22Rv1 (cell line): ENCODE data around the gene RAMP1.

Experiments used
- H3K27ac ChIP-seq: fragments of 450-650 bp; 2 replicates; pipeline ENCODE4 v1.5.1; 2017
- CTCF ChIP-seq: fragments of 450-650 bp; IDR thresholded peaks from 2 replicates; pipeline ENCODE4 v1.5.1; 2017; ENCODE audit warnings: mild to moderate bottlenecking
- ZFX ChIP-seq: fragments of 450-650 bp; IDR thresholded peaks from 2 replicates; pipeline ENCODE4 v1.6.1; 2017; ENCODE audit warnings: antibody characterized with exemption, borderline replicate concordance

RAMP1 gene

GRCh38 chr2:237877576-237878307 is 18.3 kb downstream of the RAMP1 start:
- no peak for TF ChIP-seq ZFX
- TF ChIP-seq CTCF = no peak
- H3K27ac ChIP-seq = peak overlapping the region; percentile 58

- H3K27ac ChIP-seq = peak overlapping the region; percentile 58
- TF ChIP-seq CTCF (no peak), ZFX (no peak)
Observed at GRCh38 chr2:237878321-237879057, 19.1 kb downstream of the RAMP1 start.

- H3K27ac ChIP-seq = peak overlapping the region; percentile 58
- TF ChIP-seq ZFX = no peak
- no peak for TF ChIP-seq CTCF
Observed at GRCh38 chr2:237879058-237879430, 19.6 kb downstream of the RAMP1 start.

GRCh38 chr2:237879991-237880560 is 20.7 kb downstream of the RAMP1 start:
- no peak overlapping the region for H3K27ac ChIP-seq
- TF ChIP-seq ZFX = no peak
- TF ChIP-seq CTCF = no peak

GRCh38 chr2:237882510-237883481 is 23.4 kb downstream of the RAMP1 start:
- H3K27ac ChIP-seq = no peak overlapping the region

GRCh38 chr2:237883951-237884446 is 24.6 kb downstream of the RAMP1 start:
- H3K27ac ChIP-seq = no peak overlapping the region
- TF ChIP-seq CTCF = no peak
- no peak for TF ChIP-seq ZFX

More at GRCh38 chr2:237882510-237883481, 23.4 kb downstream of the RAMP1 start:
- TF ChIP-seq ZFX (no peak), CTCF (no peak)
